K562 (cell line): ENCODE data around the gene ERH. TPM values are rescaled to one million over a fixed set of nuclear protein-coding genes. Genes with fewer than 3 reads are reported as not detected.

Source experiments
- ATAC-seq: fragments of 200-7000 bp; cut with Tn5 transposase; 3 replicates; pipeline ENCODE4 v1.9.1; 2020; ENCODE audit warnings: moderate library complexity
- BruUV-seq: library from RNA; stranded (reverse); fragments of 400-500 nt; replicated peaks from 2 replicates; lab custom pipeline; 2021; lab: Mats Ljungman, UMichigan
- CTCF ChIA-PET: fragments of 300-600 bp; formaldehyde crosslinking; extraction: SDS; loops from one replicate; lab custom pipeline; 2021; ENCODE audit warnings: low intra/inter-chr PET ratio; lab: Yijun Ruan, JAX
- POLR2A ChIA-PET: fragments of 300-600, 350-650 bp; sonication (Branson Sonifier 250); formaldehyde crosslinking; extraction: SDS; loops from one replicate; lab custom pipeline; 2021; ENCODE audit warnings: antibody characterized with exemption, inconsistent platforms; lab: Yijun Ruan, JAX
- DNase-seq, 4 experiments: peaks; one replicate each; pipeline versions ENCODE4 v3.0.0 to v3.0.0-alpha.2; 2011 to 2018; ENCODE audit warnings: low spot score in 3 of 4, mixed read lengths in 3 of 4; ENCODE audit errors: extremely low read depth in 1 of 4
- FAIRE-seq: peaks from 2 replicates; lab custom pipeline; 2011; peaks lifted over from hg19 to GRCh38; lab: Jason Lieb, UNC
- H2AFZ ChIP-seq: 2 replicates; pipeline ENCODE4 v1.6.0; 2011; ENCODE audit warnings: low read depth, low read length, control low read depth, inconsistent platforms
- H3K27ac ChIP-seq: fragments of 200-600 bp; 3 replicates; pipeline ENCODE4 v1.8.0; 2011; ENCODE audit warnings: low read depth, mild to moderate bottlenecking, control low read depth, inconsistent platforms, low read length, moderate library complexity, mixed read lengths; ENCODE audit errors: extremely low read depth
- H3K27me3 ChIP-seq, 2 experiments: fragments of 300-600 bp in 1 of 2; 2 replicates in 1 of 2; 3 replicates in 1 of 2; pipeline versions ENCODE4 v1.6.0 to v1.8.0; 2011; ENCODE audit warnings: inconsistent platforms in 2 of 2, low read length in 2 of 2, mild to moderate bottlenecking in 1 of 2, mixed read lengths in 1 of 2, moderate library complexity in 1 of 2; ENCODE audit not compliant: control insufficient read depth in 2 of 2, insufficient read depth in 2 of 2
- H3K36me3 ChIP-seq: fragments of 300-600 bp; 3 replicates; pipeline ENCODE4 v1.8.0; 2011; ENCODE audit warnings: mild to moderate bottlenecking, low read length, inconsistent platforms; ENCODE audit not compliant: control insufficient read depth, insufficient read depth
- H3K4me1 ChIP-seq, 2 experiments: fragments of 200-600 bp in 1 of 2; replicated peaks in 1 of 2; 2 replicates in 1 of 2; 3 replicates in 1 of 2; pipeline versions ENCODE4 v1.5.1 to v1.8.0; 2011; ENCODE audit warnings: inconsistent platforms in 2 of 2, low read length in 2 of 2, mild to moderate bottlenecking in 1 of 2, mixed read lengths in 1 of 2, moderate library complexity in 1 of 2; ENCODE audit not compliant: control insufficient read depth in 2 of 2, insufficient read depth in 2 of 2
- H3K4me2 ChIP-seq: 2 replicates; pipeline ENCODE4 v1.6.1; 2011; ENCODE audit warnings: low read length, control low read depth, inconsistent platforms, mixed read lengths; ENCODE audit not compliant: insufficient read depth
- H3K4me3 ChIP-seq: fragments of 200-600 bp; sonication (generic), shearing (Covaris generic); 2 replicates; pipeline ENCODE4 v1.5.1; 2016; ENCODE audit warnings: control low read depth, inconsistent platforms
- H3K79me2 ChIP-seq: fragments of 200-600 bp; 3 replicates; pipeline ENCODE4 v1.8.0; 2011; ENCODE audit warnings: low read length, inconsistent platforms; ENCODE audit not compliant: control insufficient read depth, insufficient read depth
- H3K9ac ChIP-seq, 2 experiments: 2 replicates each; pipeline versions ENCODE4 v1.6.0 to v1.6.1; 2011; ENCODE audit warnings: low read depth in 2 of 2, low read length in 2 of 2, control low read depth in 1 of 2, inconsistent platforms in 1 of 2, mild to moderate bottlenecking in 1 of 2, mixed read lengths in 1 of 2; ENCODE audit not compliant: insufficient read depth in 1 of 2
- H3K9me1 ChIP-seq: one replicate; pipeline ENCODE4 v1.6.0; 2011; ENCODE audit warnings: inconsistent platforms, mild to moderate bottlenecking, low read length, moderate library complexity; ENCODE audit not compliant: control insufficient read depth, insufficient read depth
- H3K9me3 ChIP-seq: replicated peaks from 2 replicates; pipeline ENCODE4 v1.5.1; 2011; ENCODE audit warnings: low read depth, low read length, inconsistent platforms; ENCODE audit not compliant: control insufficient read depth, insufficient read depth
- H4K20me1 ChIP-seq: replicated peaks from 2 replicates; pipeline ENCODE4 v1.6.1; 2011; ENCODE audit warnings: low read length, inconsistent platforms, mixed read lengths; ENCODE audit not compliant: control insufficient read depth, insufficient read depth
- CEBPG ChIP-seq, 3 experiments: fragments of 200-800 bp in 1 of 3; sonication (Bioruptor generic) in 1 of 3; sonication (generic) in 1 of 3; formaldehyde crosslinking in 1 of 3; IDR thresholded peaks in 2 of 3; conservative IDR thresholded peaks in 1 of 3; 2 replicates each; pipeline versions ENCODE4 v1.6.1 to v1.8.0; 2016 to 2022; ENCODE audit warnings: missing compliant biosample characterization in 2 of 3, missing genetic modification characterization in 2 of 3, mild to moderate bottlenecking in 1 of 3, missing genetic modification reagents in 1 of 3
- RERE ChIP-seq: sonication (generic); formaldehyde crosslinking; IDR thresholded peaks from 2 replicates; pipeline ENCODE4 v1.8.0; 2023; ENCODE audit warnings: missing genetic modification reagents, mild to moderate bottlenecking, borderline replicate concordance
- SRSF9 ChIP-seq: fragments of 200-400 bp; formaldehyde crosslinking; IDR thresholded peaks from 2 replicates; pipeline ENCODE4 v1.6.1; 2017; ENCODE audit warnings: low read depth, low read length, borderline replicate concordance
- USF1 ChIP-seq: sonication (generic); formaldehyde crosslinking; IDR thresholded peaks from 2 replicates; pipeline ENCODE4 v1.9.0; 2022; ENCODE audit warnings: mild to moderate bottlenecking, missing genetic modification reagents
- WGBS: fragments of 100-300 bp; shearing (Covaris generic); methylation state at CpG from one replicate; pipeline ENCODE4 v1.1.6; 2016; ENCODE audit warnings: low coverage, mixed read lengths; ENCODE audit not compliant: insufficient coverage; ENCODE audit errors: missing lambda C conversion rate; 5-methylcytosine and 5-hydroxymethylcytosine counted together
- in situ Hi-C: fragments of 300-500 bp; cut with MboI; formaldehyde crosslinking; loops from 4 replicates; pipeline ENCODE4 v1.15.0; 2018; ENCODE audit warnings: inconsistent platforms, mixed read lengths
- intact Hi-C: fragments of 100-400 bp; cut with micrococcal nuclease; formaldehyde crosslinking; loops from 2 replicates; pipeline ENCODE4 v1.14.2; 2022
- polyA plus RNA-seq, 8 experiments: library from polyadenylated mRNA; depleted of rRNA in 4 of 8; stranded (reverse) in 5 of 8; unstranded in 3 of 8; fragments of >200 nt; fragmentation: Nextera tagmentation in 2 of 8; fragmentation: Illumina TruSeq in 1 of 8; extraction: Ambion mirVana in 2 of 8; extraction: Trizol in 1 of 8; gene quantifications; 2 replicates each; pipeline versions ENCODE4 v1.2.1 to v1.2.3, GENCODE V29; 2011 to 2014; ENCODE audit warnings: inconsistent platforms in 1 of 8, missing spikeins in 1 of 8
- total RNA-seq, 7 experiments: library from RNA; depleted of rRNA in 6 of 7; stranded (reverse); fragments of >200 nt in 6 of 7; fragmentation: Illumina TruSeq in 2 of 7; extraction: Trizol in 2 of 7; gene quantifications; 2 replicates each; pipeline versions ENCODE4 v1.2.1 to v1.2.3, GENCODE V29; 2011 to 2021; ENCODE audit warnings: low replicate concordance in 1 of 7

ERH gene
- total and polyA plus RNA-seq, 9 of the 15 experiments (the other 6 are each of a cell fraction or from before 2014, with no cell fraction given), result 78.2 to 474 (median 250) TPM

GRCh38 chr14:69443296-69443805 lies 45.3 kb upstream of the ERH start:
- DNase-seq, result no peak
- intact Hi-C loops, result no loop called here
- POLR2A ChIA-PET, result interaction anchor here (1.2 kb wide), 1 partner anchor 12 kb away, joined by 3 read pairs; no protein-coding TSS in a partner anchor
- 96% methylated on average over 5 of the region's 5 CpGs for WGBS
- peaks cover 23% of the 10 kb centered on the region; the same call in 1 of the 3 replicates for H3K36me3 ChIP-seq
- no peak overlapping the region for H3K9ac ChIP-seq
- no peak overlapping the region for H3K4me2 ChIP-seq
- ATAC-seq, result no peak
- H3K27me3 ChIP-seq, result no peaks in the 10 kb centered on the region
- no peak overlapping the region for H3K4me3 ChIP-seq
- no peaks in the 10 kb centered on the region for H4K20me1 ChIP-seq
- no peaks in the 10 kb centered on the region for H3K4me1 ChIP-seq
- no peak overlapping the region for H2AFZ ChIP-seq
- no peaks in the 10 kb centered on the region for H3K9me3 ChIP-seq
- H3K79me2 ChIP-seq, result peaks cover 4% of the 10 kb centered on the region; the same call in 2 of the 3 replicates
- BruUV-seq, result no TSS peak
- FAIRE-seq, result no peak
- CTCF ChIA-PET, result no interaction called here
- in situ Hi-C loops, result no loop called here
- H3K9me1 ChIP-seq, result no peaks in the 10 kb centered on the region
- TF ChIP-seq SRSF9 (no peak), USF1 (CRISPR knock-in tag) (no peak)
- H3K27ac ChIP-seq, result no peak overlapping the region

- H3K4me3 ChIP-seq, result no peak overlapping the region
- H3K27me3 ChIP-seq, result no peaks in the 10 kb centered on the region
- intact Hi-C loops, result no loop called here
- 60% methylated on average over 5 of the region's 5 CpGs for WGBS
- no peak overlapping the region for H3K27ac ChIP-seq
- no peaks in the 10 kb centered on the region for H3K4me1 ChIP-seq
- no peak overlapping the region for H3K4me2 ChIP-seq
- BruUV-seq, result no TSS peak
- no peaks in the 10 kb centered on the region for H3K9me3 ChIP-seq
- H3K36me3 ChIP-seq, result peaks cover 23% of the 10 kb centered on the region; the same call in 1 of the 3 replicates
- H2AFZ ChIP-seq, result no peak overlapping the region
- no peak overlapping the region for H3K9ac ChIP-seq
- TF ChIP-seq RERE (CRISPR knock-in tag) (no peak), CEBPG (CRISPR knock-in tag; IDR thresholded peaks at IDR 0.05) (no peak), CEBPG (tag; conservative IDR thresholded peaks at IDR 0.05 in 1 of 2, IDR thresholded peaks at IDR 0.05 in 1 of 2) (peak; percentile 19 to 20; a peak in 1 of 4 replicates)
- TF ChIP-seq, all 486 proteins: peak for 1
- ChIA-PET POLR2A (interaction anchor here (0.6 kb wide), 1 partner anchor 216 kb away, joined by 3 read pairs; no protein-coding TSS in a partner anchor), CTCF (no interaction called here)
- in situ Hi-C loops, result no loop called here
- Histone ChIP-seq H3K9me1 (no peaks in the 10 kb centered on the region), H3K79me2 (peaks cover 4% of the 10 kb centered on the region; the same call in 2 of the 3 replicates), H4K20me1 (no peaks in the 10 kb centered on the region)
- DNase-seq (no peak), ATAC-seq (no peak), FAIRE-seq (no peak)
Observed at GRCh38 chr14:69441948-69442347, 43.8 kb upstream of the ERH start.
